A673 (cell line): ENCODE measurements around the gene ABLIM3.

Experiments
- CTCF ChIP-seq: fragments of 300-800, 200-600 bp; sonication (generic); conservative IDR thresholded peaks from 2 replicates; pipeline ENCODE4 v1.5.1; 2017; ENCODE audit warnings: low read depth, mild to moderate bottlenecking, antibody characterized with exemption, low read length, moderate library complexity, mixed read lengths
- EZH2 ChIP-seq: fragments of 200-600 bp; sonication (generic); IDR thresholded peaks from 2 replicates; pipeline ENCODE4 v1.6.1; 2017; ENCODE audit warnings: borderline replicate concordance, low read depth, mild to moderate bottlenecking, mixed read lengths, antibody characterized with exemption, low read length; ENCODE audit not compliant: poor library complexity, severe bottlenecking

GRCh38 chr5:149207831-149208230 is 66.5 kb downstream of the ABLIM3 start:
- TF ChIP-seq CTCF (no peak), EZH2 (no peak)
